GM12875 (cell line): ENCODE results near the gene TFAP2B.

ENCODE experiments used
- H3K4me3 ChIP-seq: one replicate; pipeline ENCODE4 v1.5.1; 2011; ENCODE audit warnings: low read depth, low read length, control low read depth
- TF ChIP-seq, protein P1 (sequence below): IDR thresholded peaks from 2 replicates; pipeline ENCODE4 v1.5.1; 2011; ENCODE audit warnings: low read depth, mild to moderate bottlenecking, control low read depth, inconsistent platforms, low read length, moderate library complexity, borderline replicate concordance; ENCODE audit not compliant: insufficient read depth

TFAP2B gene

DNA sequence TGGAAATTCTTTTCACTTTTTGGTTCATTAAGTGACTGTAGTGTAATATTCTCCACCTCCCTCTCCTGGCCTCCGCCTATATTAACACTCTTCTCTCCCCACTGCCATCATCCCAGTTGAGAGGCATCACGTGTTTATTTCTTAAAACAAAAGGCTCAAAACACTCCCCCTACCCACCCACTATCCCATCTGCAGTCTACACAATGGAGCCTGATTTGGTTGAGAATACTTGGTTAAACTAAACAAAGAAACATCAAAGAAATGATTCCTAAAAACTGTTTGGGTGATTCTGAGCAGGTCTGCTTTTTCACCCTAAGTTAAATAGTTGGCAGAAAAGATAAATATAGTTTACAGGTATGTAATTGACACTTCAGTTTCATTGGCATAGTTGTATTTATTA is 5.9 kb downstream of the TFAP2B start:
- H3K4me3 ChIP-seq, result no peak overlapping the region
- TF ChIP-seq, protein P1, sequence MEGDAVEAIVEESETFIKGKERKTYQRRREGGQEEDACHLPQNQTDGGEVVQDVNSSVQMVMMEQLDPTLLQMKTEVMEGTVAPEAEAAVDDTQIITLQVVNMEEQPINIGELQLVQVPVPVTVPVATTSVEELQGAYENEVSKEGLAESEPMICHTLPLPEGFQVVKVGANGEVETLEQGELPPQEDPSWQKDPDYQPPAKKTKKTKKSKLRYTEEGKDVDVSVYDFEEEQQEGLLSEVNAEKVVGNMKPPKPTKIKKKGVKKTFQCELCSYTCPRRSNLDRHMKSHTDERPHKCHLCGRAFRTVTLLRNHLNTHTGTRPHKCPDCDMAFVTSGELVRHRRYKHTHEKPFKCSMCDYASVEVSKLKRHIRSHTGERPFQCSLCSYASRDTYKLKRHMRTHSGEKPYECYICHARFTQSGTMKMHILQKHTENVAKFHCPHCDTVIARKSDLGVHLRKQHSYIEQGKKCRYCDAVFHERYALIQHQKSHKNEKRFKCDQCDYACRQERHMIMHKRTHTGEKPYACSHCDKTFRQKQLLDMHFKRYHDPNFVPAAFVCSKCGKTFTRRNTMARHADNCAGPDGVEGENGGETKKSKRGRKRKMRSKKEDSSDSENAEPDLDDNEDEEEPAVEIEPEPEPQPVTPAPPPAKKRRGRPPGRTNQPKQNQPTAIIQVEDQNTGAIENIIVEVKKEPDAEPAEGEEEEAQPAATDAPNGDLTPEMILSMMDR, result no peak

DNA sequence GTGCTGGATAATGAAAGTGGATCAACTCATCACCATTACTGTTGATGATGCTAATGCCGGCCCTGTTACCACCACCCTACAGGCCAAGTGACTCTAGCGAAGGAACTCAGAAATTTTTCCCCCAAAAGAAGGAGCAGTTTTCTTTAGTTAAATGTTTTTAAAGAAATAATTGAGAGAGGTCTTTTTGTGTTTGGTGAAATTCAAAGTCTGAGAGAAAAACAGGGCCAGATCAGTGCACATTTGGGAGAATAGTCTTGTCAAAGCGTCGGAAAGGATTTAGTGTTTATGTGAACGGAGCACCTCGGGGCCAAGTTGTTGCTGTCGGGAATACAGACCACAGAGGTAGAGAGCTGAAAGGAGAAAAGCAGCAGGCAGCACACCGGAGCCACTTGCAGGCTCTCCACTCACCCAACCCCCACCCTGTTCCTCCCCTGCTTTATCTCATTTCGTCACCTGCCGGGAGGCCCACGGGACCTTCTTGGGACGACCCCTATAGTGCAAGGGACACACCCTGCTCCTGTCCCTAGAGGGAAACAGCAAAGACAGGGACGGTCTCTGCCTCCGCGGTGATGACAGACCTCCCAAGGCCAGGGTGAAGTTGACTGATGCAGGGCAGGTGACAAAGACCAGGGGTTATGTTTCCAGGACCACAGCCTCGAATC is 6.8 kb downstream of the TFAP2B start:
- TF ChIP-seq, protein P1, result no peak
- H3K4me3 ChIP-seq, result no peak overlapping the region

DNA sequence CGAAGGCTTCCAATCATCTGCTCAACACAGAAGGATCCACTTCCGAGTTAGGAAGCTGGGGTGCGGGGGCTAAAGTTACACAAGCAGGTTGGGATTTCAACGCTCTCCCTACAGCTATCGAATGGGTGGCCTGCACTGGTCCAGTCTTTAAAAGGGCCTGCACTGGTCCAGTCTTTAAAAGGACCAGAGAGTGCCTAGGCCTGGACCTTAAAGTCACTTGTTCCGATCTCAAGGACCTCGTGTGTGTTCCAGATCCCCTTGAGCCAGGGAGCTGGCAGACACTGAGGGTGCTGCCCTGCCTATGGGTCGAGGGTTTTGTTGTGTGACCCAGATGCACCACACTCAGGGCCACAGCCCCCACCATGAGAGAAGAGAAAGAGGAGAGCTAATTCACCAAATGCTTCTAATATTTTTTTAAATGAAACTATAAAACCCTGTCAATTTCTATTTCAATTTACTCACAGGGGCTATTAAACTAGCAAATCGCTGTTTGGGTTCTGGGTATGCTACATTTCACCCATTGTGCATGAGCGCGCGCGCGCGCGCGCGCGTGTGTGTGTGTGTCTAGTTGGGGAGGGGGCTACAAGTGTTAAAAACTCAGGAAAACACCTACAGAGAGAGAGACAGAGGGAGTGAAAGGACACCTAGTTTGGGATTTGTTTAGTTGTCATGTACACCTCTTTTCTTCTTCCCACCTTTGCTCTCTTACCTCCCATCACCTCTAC is 7.5 kb downstream of the TFAP2B start:
- H3K4me3 ChIP-seq, result no peak overlapping the region
- TF ChIP-seq, protein P1, result no peak

DNA sequence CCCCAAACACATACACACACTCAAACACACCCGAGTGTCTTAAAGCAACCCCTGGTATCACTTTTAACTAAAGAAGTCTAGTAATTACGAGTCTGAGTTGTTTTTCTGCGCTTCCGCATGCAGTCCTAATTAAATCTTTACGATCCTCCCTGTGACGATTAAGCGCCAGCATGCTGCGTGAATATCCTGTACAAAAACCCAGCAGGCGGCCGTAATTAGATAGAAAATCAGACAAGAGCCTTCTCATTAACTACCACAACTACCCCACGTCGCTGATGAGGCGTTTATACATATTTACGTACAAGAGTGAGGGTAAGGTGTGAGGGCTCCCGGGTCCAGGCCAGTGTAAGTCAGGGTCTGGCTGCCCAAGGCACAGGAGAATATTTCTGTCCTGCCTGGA is 8.1 kb downstream of the TFAP2B start:
- H3K4me3 ChIP-seq, result no peak overlapping the region
- TF ChIP-seq, protein P1, result no peak

DNA sequence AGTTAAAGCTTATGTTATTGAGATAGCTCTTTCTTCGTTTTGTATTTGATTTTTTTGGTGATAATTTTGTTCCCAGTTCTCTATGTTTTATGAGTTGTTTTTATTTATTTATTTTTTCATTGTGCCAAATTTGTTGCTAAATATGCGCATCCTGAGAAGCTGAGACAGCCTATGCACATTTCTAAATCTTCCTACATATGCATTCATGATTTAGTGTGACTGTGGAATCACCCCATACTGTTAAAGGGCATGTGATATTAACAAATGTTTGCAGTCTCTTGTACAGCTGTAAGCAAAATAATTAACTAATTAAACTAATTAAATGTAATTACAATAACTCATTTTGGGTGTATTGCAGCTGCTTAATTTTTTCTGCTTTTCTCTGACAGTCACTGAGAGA is 10.4 kb downstream of the TFAP2B start:
- TF ChIP-seq, protein P1, result no peak
- H3K4me3 ChIP-seq, result no peak overlapping the region

DNA sequence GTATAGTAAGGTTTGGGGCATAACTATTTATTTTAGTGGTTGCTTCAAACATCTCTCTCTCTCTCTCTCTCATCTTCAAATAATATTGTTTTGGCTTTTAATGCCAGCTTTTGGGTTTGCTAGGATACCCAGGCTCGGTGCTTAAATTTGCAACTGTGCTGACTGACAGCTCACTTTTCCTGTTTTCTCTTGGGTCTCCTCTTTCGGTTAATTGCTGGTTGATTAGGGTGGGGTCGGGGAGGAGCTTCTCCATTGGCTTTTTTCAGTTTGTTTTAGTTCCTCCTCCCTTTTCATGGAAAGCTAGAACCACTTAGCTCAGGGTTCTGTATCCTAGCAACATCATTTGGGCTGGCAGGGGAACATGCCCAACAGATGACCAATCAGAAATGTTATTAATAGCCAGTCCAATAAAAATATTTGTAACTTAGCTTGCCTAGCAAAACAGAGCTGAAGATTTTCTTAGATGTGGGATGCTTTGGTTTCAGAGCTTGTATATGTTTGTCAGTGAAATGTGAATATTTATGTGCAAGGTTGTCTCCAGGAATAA is 11.3 kb downstream of the TFAP2B start:
- TF ChIP-seq, protein P1, result no peak

DNA sequence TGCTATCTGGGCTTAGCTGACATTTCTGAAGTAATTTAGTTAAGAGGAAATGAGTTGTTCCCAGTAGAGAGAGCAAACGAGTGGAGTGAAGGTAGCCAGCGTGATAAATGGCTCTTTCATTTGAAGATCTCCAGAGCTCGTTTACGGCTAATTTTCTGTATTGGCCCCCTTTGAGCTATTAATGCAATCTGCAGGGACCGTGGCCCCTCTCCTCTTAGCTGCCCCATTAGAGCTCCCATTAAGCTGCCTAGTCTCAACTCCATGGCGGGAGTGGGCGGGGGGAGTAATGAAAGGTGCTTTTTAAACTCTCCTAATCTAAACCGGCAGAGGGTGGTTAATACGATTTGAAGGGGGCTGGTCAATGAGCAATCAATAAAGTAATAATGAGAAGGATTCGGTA is 12.5 kb downstream of the TFAP2B start:
- TF ChIP-seq, protein P1, result no peak
- no peak overlapping the region for H3K4me3 ChIP-seq

More for the DNA sequence above, 11.3 kb downstream of the TFAP2B start:
- H3K4me3 ChIP-seq, result no peak overlapping the region
